HG03045 (cell line): Measurements from ENCODE around the gene PCDHB11.
"Not testable (repeated sequence)": the region's sequence is repeated elsewhere in the genome, so short reads cannot be mapped to it uniquely, and the experiment has no call there.

Source experiments
- ATAC-seq: cut with Tn5 transposase; IDR thresholded peaks from one replicate; pipeline ENCODE4 v1.9.1; 2021; ENCODE audit warnings: mild to moderate bottlenecking, moderate library complexity; ENCODE audit not compliant: unreplicated experiment

The PCDHB11 gene

GRCh38 chr5:141186897-141187512, 12.4 kb upstream of the PCDHB11 start, which contains the start of gene PCDHB9:
PCDHB9 (plus strand) TSS chr5:141187161; CDS start chr5:141187319, 158 bp downstream.
- no peak for ATAC-seq

DNA sequence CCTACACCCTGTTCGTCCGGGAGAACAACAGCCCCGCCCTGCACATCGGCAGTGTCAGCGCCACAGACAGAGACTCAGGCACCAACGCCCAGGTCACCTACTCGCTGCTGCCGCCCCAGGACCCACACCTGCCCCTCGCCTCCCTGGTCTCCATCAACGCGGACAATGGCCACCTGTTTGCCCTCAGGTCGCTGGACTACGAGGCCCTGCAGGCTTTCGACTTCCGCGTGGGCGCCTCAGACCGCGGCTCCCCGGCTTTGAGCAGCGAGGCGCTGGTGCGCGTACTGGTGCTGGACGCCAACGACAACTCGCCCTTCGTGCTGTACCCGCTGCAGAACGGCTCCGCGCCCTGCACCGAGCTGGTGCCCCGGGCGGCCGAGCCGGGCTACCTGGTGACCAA, 10.7 kb upstream of the PCDHB11 start:
- ATAC-seq: not testable (repeated sequence)

DNA sequence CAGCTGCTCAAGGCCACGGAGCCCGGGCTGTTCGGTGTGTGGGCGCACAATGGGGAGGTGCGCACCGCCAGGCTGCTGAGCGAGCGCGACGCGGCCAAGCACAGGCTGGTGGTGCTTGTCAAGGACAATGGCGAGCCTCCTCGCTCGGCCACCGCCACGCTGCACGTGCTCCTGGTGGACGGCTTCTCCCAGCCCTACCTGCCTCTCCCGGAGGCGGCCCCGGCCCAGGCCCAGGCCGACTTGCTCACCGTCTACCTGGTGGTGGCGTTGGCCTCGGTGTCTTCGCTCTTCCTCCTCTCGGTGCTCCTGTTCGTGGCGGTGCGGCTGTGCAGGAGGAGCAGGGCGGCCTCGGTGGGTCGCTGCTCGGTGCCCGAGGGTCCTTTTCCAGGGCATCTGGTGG, 10.3 kb upstream of the PCDHB11 start:
- not testable (repeated sequence) for ATAC-seq

GRCh38 chr5:141192110-141192725, 7.2 kb upstream of the PCDHB11 start, which contains the start of gene PCDHB10:
PCDHB10 (plus strand) TSS chr5:141192353; CDS start chr5:141192553, 200 bp downstream.
- ATAC-seq: no peak

DNA sequence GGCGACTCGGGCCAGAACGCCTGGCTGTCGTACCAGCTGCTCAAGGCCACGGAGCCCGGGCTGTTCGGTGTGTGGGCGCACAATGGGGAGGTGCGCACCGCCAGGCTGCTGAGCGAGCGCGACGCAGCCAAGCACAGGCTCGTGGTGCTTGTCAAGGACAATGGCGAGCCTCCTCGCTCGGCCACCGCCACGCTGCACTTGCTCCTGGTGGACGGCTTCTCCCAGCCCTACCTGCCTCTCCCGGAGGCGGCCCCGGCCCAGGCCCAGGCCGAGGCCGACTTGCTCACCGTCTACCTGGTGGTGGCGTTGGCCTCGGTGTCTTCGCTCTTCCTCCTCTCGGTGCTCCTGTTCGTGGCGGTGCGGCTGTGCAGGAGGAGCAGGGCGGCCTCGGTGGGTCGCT, 5.1 kb upstream of the PCDHB11 start:
- ATAC-seq: not testable (repeated sequence)

DNA sequence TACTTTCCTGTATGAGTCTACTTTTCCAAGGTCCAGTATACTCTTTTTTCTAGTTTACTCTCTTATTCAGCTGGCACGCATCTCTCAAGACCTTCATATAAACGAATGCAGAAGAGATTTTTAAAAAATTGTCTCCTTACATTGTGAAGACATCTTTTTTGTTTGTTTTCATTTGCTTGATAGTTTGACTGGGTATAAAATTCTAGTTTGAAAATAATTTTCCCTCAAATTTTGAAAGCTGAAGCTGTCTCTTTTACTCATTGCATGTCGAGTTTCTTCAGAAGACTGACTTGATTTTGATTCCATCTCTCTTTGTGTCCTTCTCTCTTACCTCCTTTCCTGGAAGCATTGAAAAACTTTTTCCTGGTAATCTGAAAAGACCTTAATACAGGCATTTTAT, 3.1 kb upstream of the PCDHB11 start:
- no peak for ATAC-seq

DNA sequence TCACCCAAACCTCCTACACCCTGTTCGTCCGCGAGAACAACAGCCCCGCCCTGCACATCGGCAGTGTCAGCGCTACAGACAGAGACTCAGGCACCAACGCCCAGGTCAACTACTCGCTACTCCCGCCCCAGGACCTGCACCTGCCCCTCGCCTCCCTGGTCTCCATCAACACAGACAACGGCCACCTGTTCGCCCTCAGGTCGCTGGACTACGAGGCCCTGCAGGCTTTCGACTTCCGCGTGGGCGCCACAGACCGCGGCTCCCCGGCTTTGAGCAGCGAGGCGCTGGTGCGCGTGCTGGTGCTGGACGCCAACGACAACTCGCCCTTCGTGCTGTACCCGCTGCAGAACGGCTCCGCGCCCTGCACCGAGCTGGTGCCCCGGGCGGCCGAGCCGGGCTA, 1.7 kb downstream of the PCDHB11 start:
- ATAC-seq: not testable (repeated sequence)

DNA sequence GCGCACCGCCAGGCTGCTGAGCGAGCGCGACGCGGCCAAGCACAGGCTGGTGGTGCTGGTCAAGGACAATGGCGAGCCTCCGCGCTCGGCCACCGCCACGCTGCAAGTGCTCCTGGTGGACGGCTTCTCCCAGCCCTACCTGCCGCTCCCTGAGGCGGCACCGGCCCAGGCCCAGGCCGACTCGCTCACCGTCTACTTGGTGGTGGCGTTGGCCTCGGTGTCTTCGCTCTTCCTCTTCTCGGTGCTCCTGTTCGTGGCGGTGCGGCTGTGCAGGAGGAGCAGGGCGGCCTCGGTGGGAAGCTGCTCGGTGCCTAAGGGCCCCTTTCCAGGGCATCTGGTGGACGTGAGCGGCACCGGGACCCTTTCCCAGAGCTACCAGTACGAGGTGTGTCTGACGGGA, 2.2 kb downstream of the PCDHB11 start:
- not testable (repeated sequence) for ATAC-seq

DNA sequence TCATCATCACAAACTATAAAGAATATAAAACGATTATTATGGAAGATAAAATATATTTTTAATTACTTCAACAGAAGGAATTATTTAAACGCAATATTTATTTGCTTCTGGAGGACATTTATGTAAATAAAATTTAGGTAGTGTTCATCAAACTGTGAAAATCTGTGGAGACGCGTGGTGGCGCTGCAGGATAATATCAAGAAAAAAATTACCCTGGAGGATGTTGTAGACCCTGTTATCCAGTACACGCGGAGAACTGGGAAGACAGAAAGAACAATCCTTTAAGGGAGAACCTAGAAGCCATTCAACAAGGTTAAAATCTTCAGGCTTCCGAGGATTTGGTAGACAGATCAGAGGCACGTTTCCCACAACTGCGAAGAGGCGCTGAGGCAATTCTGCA, 9.1 kb downstream of the PCDHB11 start, which contains the start of gene PCDHB12:
TSS of gene PCDHB12 (plus strand) at position 242 of the 400 bp plus-strand sequence. CDS start 189 bp downstream, outside the sequence.
- ATAC-seq: no peak

- ATAC-seq: not testable (repeated sequence)
These were observed 10.9 kb downstream of the PCDHB11 start for GRCh38 chr5:141210281-141210680.

GRCh38 chr5:141210849-141211248, 11.4 kb downstream of the PCDHB11 start:
- ATAC-seq: not testable (repeated sequence)

DNA sequence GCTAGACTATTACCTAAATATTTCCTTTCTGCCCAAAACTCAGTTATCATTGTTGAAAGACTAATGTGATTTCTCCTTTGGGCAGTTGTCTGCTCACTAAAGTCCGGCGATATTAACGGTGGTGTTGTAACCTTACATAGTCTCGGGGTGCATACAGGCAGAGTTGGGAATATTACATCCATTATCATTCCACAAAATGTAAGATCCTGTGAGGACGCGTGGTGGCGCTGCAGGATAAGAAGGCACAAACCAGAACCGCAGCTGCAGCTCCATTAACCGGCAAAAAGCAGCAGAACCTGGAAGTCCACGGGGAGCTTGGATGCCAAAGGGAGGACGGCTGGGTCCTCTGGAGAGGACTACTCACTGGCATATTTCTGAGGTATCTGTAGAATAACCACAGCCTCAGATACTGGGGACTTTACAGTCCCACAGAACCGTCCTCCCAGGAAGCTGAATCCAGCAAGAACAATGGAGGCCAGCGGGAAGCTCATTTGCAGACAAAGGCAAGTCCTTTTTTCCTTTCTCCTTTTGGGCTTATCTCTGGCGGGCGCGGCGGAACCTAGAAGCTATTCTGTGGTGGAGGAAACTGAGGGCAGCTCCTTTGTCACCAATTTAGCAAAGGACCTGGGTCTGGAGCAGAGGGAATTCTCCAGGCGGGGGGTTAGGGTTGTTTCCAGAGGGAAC, 14.4 kb downstream of the PCDHB11 start, which contains the start of gene PCDHB13:
TSS of gene PCDHB13 (plus strand) at position 264 of the 684 bp plus-strand sequence. CDS start at position 469, 205 bp downstream.
- not testable (repeated sequence) for ATAC-seq

- ATAC-seq: not testable (repeated sequence)
These were observed 15.2 kb downstream of the PCDHB11 start for GRCh38 chr5:141214583-141214982.

GRCh38 chr5:141215504-141215903, 16.1 kb downstream of the PCDHB11 start:
- ATAC-seq: not testable (repeated sequence)

GRCh38 chr5:141216035-141216434, 16.6 kb downstream of the PCDHB11 start:
- ATAC-seq: not testable (repeated sequence)

DNA sequence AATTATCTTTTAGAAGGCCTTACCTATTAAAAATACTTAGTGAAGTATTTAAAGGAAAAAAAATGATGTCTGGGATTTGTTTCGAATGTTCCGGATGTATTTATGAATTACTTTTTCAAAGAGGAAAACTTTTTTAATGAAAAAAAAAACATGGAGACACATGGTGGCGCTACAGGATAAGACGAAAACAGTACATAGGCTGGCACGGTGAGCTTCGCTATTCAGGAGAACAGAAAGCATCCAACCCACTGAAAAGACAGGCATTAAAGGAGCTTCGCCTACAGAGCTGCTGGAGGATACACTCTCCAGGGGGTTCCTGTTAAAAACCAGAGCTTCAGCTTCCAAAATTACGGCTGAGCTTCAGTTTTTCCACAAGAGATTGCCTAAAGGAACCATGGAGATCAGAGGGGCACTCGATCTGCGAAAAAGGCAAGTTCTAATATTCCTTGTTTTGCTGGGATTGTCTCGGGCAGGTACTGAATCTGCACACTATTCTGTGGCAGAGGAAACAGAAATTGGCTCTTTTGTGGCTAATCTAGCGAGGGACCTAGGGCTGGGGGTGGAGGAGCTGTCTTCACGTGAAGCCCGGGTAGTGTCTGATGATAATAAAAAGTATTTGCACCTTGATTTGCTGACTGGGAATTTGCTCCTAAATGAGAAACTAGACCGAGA, 23.8 kb downstream of the PCDHB11 start, which contains the start of gene PCDHB14:
TSS of gene PCDHB14 (plus strand) at position 232 of the 672 bp plus-strand sequence. CDS start at position 395, 163 bp downstream.
- ATAC-seq: no peak

DNA sequence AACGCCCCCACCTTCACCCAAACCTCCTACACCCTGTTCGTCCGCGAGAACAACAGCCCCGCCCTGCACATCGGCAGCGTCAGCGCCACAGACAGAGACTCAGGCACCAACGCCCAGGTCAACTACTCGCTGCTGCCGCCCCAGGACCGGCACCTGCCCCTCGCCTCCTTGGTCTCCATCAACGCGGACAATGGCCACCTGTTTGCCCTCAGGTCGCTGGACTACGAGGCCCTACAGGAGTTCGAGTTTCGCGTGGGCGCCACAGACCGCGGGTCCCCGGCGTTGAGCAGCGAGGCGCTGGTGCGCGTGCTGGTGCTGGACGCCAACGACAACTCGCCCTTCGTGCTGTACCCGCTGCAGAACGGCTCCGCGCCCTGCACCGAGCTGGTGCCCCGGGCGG, 25.4 kb downstream of the PCDHB11 start:
- ATAC-seq: not testable (repeated sequence)

GRCh38 chr5:141225421-141225820, 26.0 kb downstream of the PCDHB11 start:
- not testable (repeated sequence) for ATAC-seq

DNA sequence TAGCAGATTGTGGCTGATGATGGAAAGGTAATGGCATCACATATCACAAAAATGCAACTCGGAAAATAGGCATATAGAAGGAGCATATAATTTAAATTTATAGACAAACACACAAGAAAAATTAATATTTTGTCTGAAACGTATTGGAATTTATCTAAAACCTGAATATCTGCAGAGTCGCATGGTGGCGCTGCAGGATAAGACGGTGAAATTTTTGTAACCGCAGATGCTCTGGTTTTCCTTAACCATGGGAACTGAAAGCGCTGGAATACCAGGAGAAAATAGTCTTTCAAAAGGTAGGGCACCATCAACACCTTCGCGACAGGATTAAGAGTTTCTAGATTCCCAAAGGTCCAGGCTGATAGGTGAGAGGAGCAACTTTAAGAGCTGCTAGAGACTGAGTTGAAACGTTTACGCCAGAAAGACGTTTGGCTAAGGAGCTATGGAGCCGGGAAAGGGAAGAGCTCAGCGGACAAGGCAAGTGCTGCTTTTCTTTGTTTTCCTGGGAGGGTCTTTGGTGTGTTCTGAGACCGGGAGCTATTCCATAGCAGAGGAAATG, 34.8 kb downstream of the PCDHB11 start:
- ATAC-seq: no peak

GRCh38 chr5:141235922-141236321, 36.5 kb downstream of the PCDHB11 start:
- not testable (repeated sequence) for ATAC-seq
